Right renal pelvis (tissue), 4 donors: ENCODE results near the gene MS4A3. TPM values are rescaled to one million over a fixed set of nuclear protein-coding genes. Genes with fewer than 3 reads are reported as not detected.
"Not testable (repeated sequence)": the region's sequence is repeated elsewhere in the genome, so short reads cannot be mapped to it uniquely, and the experiment has no call there.

Experiments used
- DNase-seq, 4 donors: peaks; one replicate each; pipeline ENCODE4 v3.0.0-alpha.2; 2013; ENCODE audit warnings: low read depth in 4 of 4, low spot score in 3 of 4, missing footprints in 1 of 4
- polyA plus RNA-seq, 4 donors: library from polyadenylated mRNA; unstranded; fragments of 120-200 nt; gene quantifications; one replicate each; pipeline ENCODE4 v1.2.1, GENCODE V29; 2013; ENCODE audit not compliant: insufficient read length in 4 of 4

Gene MS4A3
- polyA plus RNA-seq, 4 donors: 0.55 to 1.2 (median 0.62) TPM

DNA sequence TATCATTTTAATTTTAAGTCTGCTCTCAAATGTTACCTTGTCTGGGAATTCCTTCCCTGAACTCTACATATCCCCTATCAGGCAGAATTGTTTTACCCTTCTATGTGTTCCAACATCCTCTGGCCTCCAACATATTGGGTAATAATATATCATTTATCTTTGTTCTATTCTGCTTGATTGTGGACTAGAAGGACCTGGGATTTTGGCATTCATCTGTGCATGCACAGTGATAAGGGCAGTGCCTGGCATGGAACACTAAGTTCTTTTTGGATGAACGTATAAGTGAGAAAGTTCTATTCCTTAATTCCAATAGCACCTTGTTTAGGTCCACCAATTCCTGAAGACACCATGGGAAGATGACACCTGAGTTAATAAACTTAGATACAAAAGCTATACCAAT, 30.8 kb downstream of the MS4A3 start:
- no peak for DNase-seq

DNA sequence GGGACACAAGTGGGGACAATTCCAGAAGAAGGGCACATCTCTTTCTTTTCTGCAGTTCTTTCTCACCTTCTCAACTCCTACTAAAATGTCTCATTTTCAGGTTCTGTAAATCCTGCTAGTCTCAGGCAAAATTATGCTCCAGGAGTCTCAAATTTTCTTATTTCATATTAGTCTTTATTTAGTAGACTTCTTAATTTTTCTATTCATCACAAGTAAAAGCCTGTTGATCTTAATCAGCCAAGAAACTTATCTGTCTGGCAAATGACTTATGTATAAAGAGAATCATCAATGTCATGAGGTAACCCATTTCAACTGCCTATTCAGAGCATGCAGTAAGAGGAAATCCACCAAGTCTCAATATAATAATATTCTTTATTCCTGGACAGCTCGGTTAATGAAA, 31.9 kb downstream of the MS4A3 start, which contains the start of gene MS4A2:
Gene MS4A2 (plus strand): TSS at position 301 of the 400 bp plus-strand sequence. CDS start 102 bp downstream, outside the sequence.
- no peak for DNase-seq

DNA sequence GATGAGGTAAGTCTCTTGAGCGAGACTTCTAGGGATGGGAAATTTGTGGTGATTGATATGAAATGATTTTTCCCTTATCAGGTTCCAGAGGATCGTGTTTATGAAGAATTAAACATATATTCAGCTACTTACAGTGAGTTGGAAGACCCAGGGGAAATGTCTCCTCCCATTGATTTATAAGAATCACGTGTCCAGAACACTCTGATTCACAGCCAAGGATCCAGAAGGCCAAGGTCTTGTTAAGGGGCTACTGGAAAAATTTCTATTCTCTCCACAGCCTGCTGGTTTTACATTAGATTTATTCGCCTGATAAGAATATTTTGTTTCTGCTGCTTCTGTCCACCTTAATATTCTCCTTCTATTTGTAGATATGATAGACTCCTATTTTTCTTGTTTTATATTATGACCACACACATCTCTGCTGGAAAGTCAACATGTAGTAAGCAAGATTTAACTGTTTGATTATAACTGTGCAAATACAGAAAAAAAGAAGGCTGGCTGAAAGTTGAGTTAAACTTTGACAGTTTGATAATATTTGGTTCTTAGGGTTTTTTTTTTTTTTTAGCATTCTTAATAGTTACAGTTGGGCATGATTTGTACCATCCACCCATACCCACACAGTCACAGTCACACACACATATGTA, 39.1 kb downstream of the MS4A3 start:
- no peak for DNase-seq

DNA sequence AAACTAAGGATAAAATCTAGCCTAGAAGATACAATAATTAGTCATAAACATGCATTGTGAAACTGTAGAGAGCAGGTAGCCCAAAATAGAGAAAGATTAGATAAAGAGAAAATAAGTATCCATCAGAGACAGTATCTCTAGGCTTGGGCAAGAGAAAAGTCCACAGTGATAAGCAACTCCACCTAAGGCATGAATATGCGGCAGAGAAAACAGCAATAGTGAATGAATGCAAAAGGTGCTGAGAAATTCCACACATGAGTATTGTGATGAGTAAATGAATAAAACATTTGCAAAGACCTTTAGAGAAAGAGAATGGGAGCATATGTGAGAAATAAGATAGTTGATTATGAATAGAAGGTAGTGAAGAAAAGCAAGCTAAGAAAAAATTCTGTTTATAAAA, 40.7 kb downstream of the MS4A3 start:
- no peak for DNase-seq

DNA sequence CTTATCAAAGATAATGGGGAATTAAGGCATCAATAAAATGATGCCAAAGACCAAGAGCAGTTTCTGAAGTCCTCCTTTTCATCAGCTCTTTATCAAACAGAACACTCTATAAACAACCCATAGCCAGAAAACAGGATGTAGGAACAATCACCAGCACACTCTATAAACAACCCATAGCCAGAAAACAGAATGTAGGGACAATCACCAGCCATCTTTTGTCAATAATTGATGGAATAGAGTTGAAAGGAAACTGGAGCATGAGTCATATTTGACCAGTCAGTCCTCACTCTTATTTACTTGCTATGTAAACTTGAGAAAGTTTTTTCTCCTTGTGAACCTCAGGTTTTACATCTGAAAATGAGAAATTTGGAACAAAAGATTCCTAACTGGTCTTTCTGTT, 42.0 kb downstream of the MS4A3 start:
- no peak for DNase-seq

DNA sequence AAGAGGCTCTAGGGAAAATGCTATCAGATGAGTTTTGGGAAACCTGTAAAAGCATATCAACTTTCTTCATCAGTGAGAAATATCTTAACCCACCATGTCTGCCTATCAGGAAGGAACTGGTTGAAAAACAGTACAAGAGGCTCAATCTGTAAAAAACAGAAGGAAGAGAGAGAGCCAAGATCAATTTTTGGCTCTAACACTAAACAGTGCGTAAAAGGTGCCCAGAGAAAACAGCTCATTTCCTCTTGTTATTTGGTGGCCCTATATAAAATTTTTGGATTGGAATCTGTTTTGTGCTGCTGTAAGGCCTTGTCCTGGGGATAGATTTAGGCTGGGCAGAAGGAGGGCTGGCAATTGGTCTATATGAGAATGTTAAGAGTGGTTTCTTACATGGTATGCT, 44.1 kb downstream of the MS4A3 start:
- DNase-seq: no peak

DNA sequence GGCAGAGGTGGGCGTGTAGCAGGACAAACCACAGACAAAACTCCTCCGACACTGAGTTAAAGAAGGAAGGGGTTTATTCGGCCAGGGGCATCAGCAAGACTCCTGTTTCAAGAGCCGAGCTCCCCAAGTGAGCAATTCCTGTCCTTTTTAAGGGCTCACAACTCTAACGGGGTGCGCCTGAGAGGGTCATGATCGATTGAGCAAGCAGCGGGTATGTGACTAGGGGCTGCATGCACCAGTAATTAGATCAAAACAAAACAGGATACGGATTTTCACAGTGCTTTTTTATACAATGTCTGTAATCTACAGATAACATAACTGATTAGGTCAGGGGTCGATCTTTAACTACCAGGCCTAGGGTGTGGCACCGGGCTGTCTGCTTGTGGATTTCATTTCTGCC, 44.9 kb downstream of the MS4A3 start:
- not testable (repeated sequence) for DNase-seq

DNA sequence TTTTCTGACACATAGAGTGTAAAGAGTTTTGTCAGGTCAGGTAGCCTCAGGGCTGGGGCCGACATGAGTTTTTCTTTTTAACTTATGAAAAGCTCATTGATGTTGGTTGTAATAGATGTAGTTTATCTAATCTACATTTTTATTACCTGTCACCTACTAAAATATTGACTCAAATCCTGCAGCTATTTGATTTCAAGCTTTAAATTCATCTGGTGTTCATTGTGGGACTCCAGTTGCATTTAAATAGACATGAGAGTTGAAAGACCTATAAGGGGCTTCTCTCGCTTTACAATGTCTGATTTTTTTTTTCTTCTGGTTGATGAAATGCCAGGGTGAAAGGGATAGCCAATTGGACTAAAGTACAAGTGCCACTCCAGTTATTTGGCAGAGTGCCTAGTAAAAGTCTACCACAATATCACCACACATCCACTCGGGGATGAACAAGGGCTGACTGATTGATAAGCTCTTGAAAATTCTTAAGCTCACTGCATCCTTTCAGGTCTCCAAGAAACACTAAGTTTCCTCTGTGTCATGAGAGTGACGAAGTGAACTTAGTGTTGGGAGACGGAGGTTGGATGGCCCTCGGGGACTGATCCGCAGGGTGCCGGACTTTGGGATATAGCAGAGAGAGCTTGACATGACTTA, 48.1 kb downstream of the MS4A3 start:
- DNase-seq: not testable (repeated sequence)

DNA sequence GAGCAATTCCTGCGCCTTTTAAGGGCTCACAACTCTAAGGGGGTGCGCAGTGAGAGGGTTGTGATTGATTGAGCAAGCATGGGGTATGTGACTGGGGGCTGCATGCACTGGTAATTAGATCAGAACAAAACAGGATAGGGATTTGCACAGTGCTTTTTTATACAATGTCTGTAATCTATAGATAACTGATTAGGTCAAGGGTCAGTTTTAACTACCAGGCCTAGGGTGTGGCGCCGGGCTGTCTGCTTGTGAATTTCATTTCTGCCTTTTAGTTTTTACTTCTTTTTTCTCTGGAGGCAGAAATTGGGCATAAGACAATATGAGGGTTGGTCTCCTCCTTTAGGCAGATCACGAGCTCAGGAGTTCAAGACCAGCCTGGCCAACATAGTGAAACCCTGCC, 52.2 kb downstream of the MS4A3 start:
- DNase-seq: not testable (repeated sequence)

DNA sequence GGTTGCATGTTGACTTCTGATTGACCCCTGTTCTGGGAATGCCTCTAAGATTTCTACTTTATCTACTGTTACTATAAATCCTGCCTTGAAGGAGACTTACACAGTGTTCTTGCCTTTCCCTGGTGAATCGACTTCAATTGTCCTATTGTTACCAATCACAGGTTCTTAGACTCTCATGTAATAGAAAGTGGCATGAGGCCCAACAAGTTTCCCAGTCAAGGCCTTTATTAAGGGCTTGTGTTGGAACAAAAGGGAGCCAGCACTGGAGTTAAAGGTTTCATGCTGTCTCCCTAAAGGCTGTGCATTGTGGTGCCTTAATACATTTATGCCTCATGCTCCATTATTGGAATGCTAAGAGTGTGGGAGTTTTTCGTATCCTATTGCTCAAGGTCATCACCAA, 55.3 kb downstream of the MS4A3 start:
- DNase-seq: no peak

DNA sequence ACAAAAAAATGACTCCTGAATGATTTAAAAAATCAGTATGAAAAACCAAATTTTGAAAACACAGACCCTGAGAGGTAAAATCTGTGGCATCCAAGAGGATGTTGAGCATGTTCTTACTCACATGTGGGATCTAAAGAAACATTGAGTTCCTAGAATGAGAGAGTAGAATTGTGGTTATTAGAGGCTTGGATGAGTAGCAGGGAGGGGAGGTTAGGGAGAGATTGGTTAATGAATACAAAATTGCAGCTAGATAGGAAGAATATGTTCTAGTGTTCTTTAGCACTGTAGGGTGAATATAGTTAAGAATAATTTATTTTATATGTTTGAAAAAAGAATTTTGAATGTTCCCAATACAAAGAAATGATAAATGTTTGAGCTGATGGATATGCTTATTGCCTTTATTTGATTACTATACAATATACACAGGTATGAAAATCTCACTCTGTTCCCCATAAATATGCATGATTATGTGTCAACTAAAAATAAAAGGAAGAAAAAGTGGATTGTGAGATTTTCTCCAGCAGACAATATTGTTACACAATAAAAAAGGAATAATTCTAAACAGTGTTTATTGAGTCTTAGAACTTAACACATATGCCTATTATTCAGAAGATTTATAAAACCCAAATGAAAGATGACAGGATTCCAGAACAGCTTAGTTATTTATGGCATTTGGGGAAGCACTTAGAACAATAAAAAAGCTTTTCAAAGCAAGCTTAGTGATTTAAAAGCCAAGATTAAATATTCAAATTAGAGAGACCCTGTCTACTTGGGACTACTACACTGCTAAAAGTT, 60.7 kb downstream of the MS4A3 start:
- no peak for DNase-seq

DNA sequence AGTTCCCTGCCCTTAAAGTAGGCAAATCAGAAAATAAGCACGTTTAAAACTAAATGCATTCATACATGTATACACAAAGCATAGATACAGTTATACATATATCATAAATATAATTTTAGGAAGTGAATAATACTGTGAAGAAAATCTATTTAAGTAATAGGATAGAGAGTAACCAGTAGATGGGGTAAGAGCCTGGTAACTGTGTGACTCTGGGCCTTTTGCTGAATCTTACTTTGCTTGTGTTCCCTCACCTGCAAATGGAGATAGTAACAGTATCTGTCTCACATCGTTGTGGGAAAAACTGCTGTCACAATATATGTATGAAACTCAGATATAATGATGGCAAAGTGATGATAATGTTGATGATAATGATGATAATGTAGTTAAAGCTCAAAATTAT, 61.9 kb downstream of the MS4A3 start:
- no peak for DNase-seq

DNA sequence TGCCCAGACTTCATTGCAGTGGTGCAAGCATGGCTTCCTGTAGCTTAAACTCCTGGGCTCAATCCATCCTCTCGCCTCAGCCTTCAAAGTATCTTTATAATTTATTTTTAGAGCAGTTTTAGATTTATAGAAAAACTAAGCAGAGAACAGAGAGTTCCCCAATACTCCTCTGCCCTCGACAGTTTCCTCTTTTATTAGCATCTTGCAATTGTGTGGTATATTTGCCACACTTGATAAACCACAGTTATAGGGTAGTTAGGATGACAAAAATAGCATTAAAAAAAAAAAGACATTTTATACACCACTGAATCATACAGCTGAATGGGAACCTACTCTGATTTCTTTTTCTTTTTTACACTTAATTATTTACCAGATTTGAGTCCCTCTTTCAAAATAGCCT, 63.2 kb downstream of the MS4A3 start:
- DNase-seq: no peak

Other genes starting within 250 kb of the MS4A3 start
- gene MRPL16, start 245.9 kb upstream of the MS4A3 start, polyA plus RNA-seq: 10 to 100 TPM; 62.0 to 64.3 (median 63.5) TPM
- under 1 TPM in 2 of 4 donors, not detected in 2; 0.08 to 0.16 TPM for gene CBLIF, start 211.2 kb upstream of the MS4A3 start, polyA plus RNA-seq
- under 1 TPM in 1 of 4 donors, not detected in 3; 0.50 TPM for gene TCN1, start 190.2 kb upstream of the MS4A3 start, polyA plus RNA-seq
- under 1 TPM in 2 of 4 donors, not detected in 2; 0.12 to 0.20 TPM for gene OOSP3, start 177.9 kb upstream of the MS4A3 start, polyA plus RNA-seq
- gene OOSP1, start 118.2 kb upstream of the MS4A3 start, polyA plus RNA-seq: under 1 TPM; 0.12 to 0.43 (median 0.30) TPM
- gene OOSP4A, start 92.6 kb upstream of the MS4A3 start, polyA plus RNA-seq: not detected
- not detected for gene OOSP4B, start 39.5 kb upstream of the MS4A3 start, polyA plus RNA-seq
- gene OOSP2, start 16.3 kb upstream of the MS4A3 start, polyA plus RNA-seq: not detected
- under 1 TPM in 1 of 4 donors, not detected in 3; 0.04 TPM for gene MS4A2, start 32.0 kb downstream of the MS4A3 start, polyA plus RNA-seq
- gene MS4A6A, start 126.4 kb downstream of the MS4A3 start, polyA plus RNA-seq: 10 to 100 TPM; 13.9 to 16.9 (median 15.5) TPM
- gene MS4A4E, start 186.5 kb downstream of the MS4A3 start, polyA plus RNA-seq: 1 to 10 TPM in 1 of 4 donors, under 1 TPM in 3; 0.64 to 1.2 (median 0.74) TPM
- 1 to 10 TPM; 4.4 to 7.5 (median 7.3) TPM for gene MS4A4A, start 224.0 kb downstream of the MS4A3 start, polyA plus RNA-seq